ENCODE data around the gene PRKCA. TPM values are rescaled to one million over a fixed set of nuclear protein-coding genes. Genes with fewer than 3 reads are reported as not detected.

Gene PRKCA
- total and polyA plus RNA-seq, 9 of the 15 experiments (the other 6 are each of a cell fraction or from before 2014, with no cell fraction given) = 3.2 to 33.0 (median 17.8) TPM

GRCh38 chr17:66829386-66829864, 527.0 kb downstream of the PRKCA start (continued):
- peak; percentile 98 for TF ChIP-seq REST (IDR thresholded peaks at IDR 0.05; ENCODE audit: borderline replicate concordance)
- TF ChIP-seq REST (CRISPR knock-in tag; IDR thresholded peaks at IDR 0.05; ENCODE audit: low read depth) = peak; percentile 93
- no peak for TF ChIP-seq SRF (CRISPR knock-in tag; IDR thresholded peaks at IDR 0.05)
- TF ChIP-seq BRD9 (IDR thresholded peaks at IDR 0.05; ENCODE audit: low read depth, partially characterized antibody) = no peak
- TF ChIP-seq SMC3 (conservative IDR thresholded peaks at IDR 0.05; ENCODE audit: insufficient read depth, low read depth, low read length) = no peak
- TF ChIP-seq TFAP4 (CRISPR knock-in tag; IDR thresholded peaks at IDR 0.05; ENCODE audit: borderline replicate concordance) = peak; percentile 35; the same call in 1 of the 2 replicates
- TF ChIP-seq VEZF1 (CRISPR knock-in tag; IDR thresholded peaks at IDR 0.05) = no peak
- no peak for TF ChIP-seq RFX1 (IDR thresholded peaks at IDR 0.05)
- TF ChIP-seq ATF6 (CRISPR knock-in tag; IDR thresholded peaks at IDR 0.05) = no peak
- no peak for TF ChIP-seq CHD2 (IDR thresholded peaks at IDR 0.05; ENCODE audit: low read depth, low read length)
- no peak for TF ChIP-seq MLLT1 (IDR thresholded peaks at IDR 0.05)

All from K562 (cell line).